Measurements from ENCODE around the gene SYCP2L. TPM values are rescaled to one million over a fixed set of nuclear protein-coding genes. Genes with fewer than 3 reads are reported as not detected.

SYCP2L gene
- total and polyA plus RNA-seq, 9 of the 15 experiments (the other 6 are each of a cell fraction or from before 2014, with no cell fraction given), result 12.4 to 46.9 (median 22.0) TPM

DNA sequence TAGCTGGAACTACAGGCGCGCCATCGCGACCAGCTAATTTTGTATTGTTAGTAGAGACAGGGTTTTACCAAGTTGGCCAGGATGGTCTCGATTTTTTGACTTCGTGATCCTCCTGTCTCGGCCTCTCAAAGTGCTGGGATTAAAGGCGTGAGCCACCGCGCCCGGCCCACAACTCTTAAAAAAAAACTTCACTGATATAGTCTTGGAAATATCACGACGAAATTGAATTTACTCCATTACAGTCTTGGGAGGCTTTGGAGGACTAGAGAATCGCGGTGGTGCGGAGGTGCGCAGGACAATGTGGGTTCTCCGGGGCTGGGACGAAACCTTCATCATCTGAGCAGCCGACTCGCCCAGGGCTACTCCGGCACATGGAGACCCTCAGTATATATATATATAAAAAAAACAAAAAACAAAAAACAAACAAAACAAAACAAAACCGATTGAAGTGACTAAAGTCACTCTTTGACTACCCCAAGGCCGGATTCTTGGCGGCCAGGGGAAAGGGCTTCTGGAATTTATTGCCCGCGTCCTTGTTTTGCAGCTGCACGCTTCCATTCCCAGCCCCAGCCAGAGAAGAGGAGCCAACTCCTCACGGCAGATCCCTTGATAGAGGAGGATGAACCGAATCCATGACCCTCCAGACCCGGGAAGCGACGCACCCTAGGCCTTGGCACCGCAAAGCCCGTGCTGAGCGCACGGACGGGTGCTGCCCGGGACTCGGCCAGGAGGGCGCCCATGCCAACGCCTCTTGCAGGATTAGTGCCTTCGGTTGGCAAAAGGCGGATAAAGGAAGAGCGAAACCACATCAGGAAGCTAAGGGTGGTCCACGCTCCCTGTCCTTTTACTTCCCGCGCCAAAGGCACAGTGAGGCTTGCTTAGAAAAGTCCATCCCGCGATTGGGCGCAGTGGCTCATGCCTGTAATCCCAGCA lies 3.3 kb upstream of the SYCP2L start:
- Histone ChIP-seq H3K36me3 (ENCODE audit: control insufficient read depth, insufficient read depth, low read length) (no peaks in the 10 kb centered on the region), H3K9ac (ENCODE audit: insufficient read depth in 1 of 2, low read depth in 2 of 2, low read length in 2 of 2) (no peak overlapping the region), H2AFZ (ENCODE audit: low read depth, low read length) (no peak overlapping the region), H4K20me1 (replicated peaks; ENCODE audit: control insufficient read depth, insufficient read depth, low read length) (no peaks in the 10 kb centered on the region), H3K9me3 (replicated peaks; ENCODE audit: control insufficient read depth, insufficient read depth, low read depth, low read length) (no peaks in the 10 kb centered on the region), H3K27ac (ENCODE audit: extremely low read depth, low read depth, low read length) (no peak overlapping the region), H3K27me3 (ENCODE audit: control insufficient read depth in 2 of 2, insufficient read depth in 2 of 2, low read length in 2 of 2) (no peaks in the 10 kb centered on the region), H3K4me1 (replicated peaks in 1 of 2; ENCODE audit: control insufficient read depth in 2 of 2, insufficient read depth in 2 of 2, low read length in 2 of 2) (peaks cover 3 to 9% of the 10 kb centered on the region in 2 experiments), H3K4me3 (no peak overlapping the region), H3K79me2 (ENCODE audit: control insufficient read depth, insufficient read depth, low read length) (peaks cover 16% of the 10 kb centered on the region), H3K4me2 (ENCODE audit: insufficient read depth, low read length) (no peak overlapping the region), H3K9me1 (ENCODE audit: control insufficient read depth, insufficient read depth, low read length) (no peaks in the 10 kb centered on the region)
- intact Hi-C loops (cut with micrococcal nuclease) (no loop called here), in situ Hi-C loops (cut with MboI) (no loop called here)
- 87% methylated on average over 51 of the region's 51 CpGs for WGBS (ENCODE audit: insufficient coverage, low coverage, missing lambda C conversion rate)
- TF ChIP-seq SAFB2 (IDR thresholded peaks at IDR 0.05; ENCODE audit: borderline replicate concordance, low read depth, low read length, severe bottlenecking) (no peak), ZNF707 (CRISPR knock-in tag; conservative IDR thresholded peaks at IDR 0.05) (no peak), ZZZ3 (IDR thresholded peaks at IDR 0.05) (no peak), RUNX1 (IDR thresholded peaks at IDR 0.05; ENCODE audit: low read depth) (no peak), SRSF7 (optimal IDR thresholded peaks at IDR 0.05; ENCODE audit: low read depth, low read length) (no peak), ZC3H4 (CRISPR knock-in tag; IDR thresholded peaks at IDR 0.05; ENCODE audit: borderline replicate concordance) (no peak), MTF1 (CRISPR knock-in tag; IDR thresholded peaks at IDR 0.05; ENCODE audit: borderline replicate concordance) (no peak), THRA (IDR thresholded peaks at IDR 0.05) (no peak), RBM15 (IDR thresholded peaks at IDR 0.05; ENCODE audit: insufficient read depth, low read length) (no peak), MAFK (IDR thresholded peaks at IDR 0.05; ENCODE audit: low read length) (no peak)
- TF ChIP-seq, protein P1, sequence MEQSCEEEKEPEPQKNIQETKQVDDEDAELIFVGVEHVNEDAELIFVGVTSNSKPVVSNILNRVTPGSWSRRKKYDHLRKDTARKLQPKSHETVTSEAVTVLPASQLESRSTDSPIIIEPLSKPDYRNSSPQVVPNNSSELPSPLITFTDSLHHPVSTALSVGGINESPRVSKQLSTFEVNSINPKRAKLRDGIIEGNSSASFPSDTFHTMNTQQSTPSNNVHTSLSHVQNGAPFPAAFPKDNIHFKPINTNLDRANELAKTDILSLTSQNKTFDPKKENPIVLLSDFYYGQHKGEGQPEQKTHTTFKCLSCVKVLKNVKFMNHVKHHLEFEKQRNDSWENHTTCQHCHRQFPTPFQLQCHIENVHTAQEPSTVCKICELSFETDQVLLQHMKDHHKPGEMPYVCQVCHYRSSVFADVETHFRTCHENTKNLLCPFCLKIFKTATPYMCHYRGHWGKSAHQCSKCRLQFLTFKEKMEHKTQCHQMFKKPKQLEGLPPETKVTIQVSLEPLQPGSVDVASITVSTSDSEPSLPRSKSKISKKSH (CRISPR knock-in tag; IDR thresholded peaks at IDR 0.05), result no peak
- DNase-seq (ENCODE audit: extremely low read depth in 1 of 4, low spot score in 3 of 4), result no peak
- ATAC-seq, result no peak
- FAIRE-seq, result no peak
- ChIA-PET CTCF (ENCODE audit: low intra/inter-chr PET ratio) (no interaction called here), POLR2A (interaction anchor here (0.5 kb wide), 1 partner anchor 14 kb away, joined by 3 read pairs; no protein-coding TSS in a partner anchor)
- BruUV-seq (replicated peaks), result no TSS peak
